HCT116 (cell line): ENCODE measurements around the gene PSME2. TPM values are rescaled to one million over a fixed set of nuclear protein-coding genes. Genes with fewer than 3 reads are reported as not detected.

ENCODE experiments used
- ATAC-seq: fragments of 200-7000 bp; cut with Tn5 transposase; 2 replicates; pipeline ENCODE4 v1.9.1; 2020; ENCODE audit warnings: mild to moderate bottlenecking, moderate library complexity
- BruUV-seq: library from RNA; stranded (reverse); fragments of 400-500 nt; replicated peaks from 2 replicates; lab custom pipeline; 2021; lab: Mats Ljungman, UMichigan
- CTCF ChIA-PET: fragments of 300-600 bp; sonication (Branson Sonifier 250); formaldehyde crosslinking; loops from one replicate; lab custom pipeline; 2021; ENCODE audit warnings: antibody characterized with exemption; lab: Charles Lee
- POLR2A ChIA-PET: fragments of 300-600, 350-600 bp; sonication (Branson Sonifier 250); formaldehyde crosslinking; loops from one replicate; lab custom pipeline; 2021; ENCODE audit warnings: antibody characterized with exemption; lab: Charles Lee
- RAD21 ChIA-PET, 2 experiments: fragments of 300-600 bp; sonication (Branson Sonifier 250); formaldehyde crosslinking; loops; one replicate each; lab custom pipeline; 2023; ENCODE audit warnings: low total read pairs in 2 of 2; ENCODE audit not compliant: uncharacterized antibody in 2 of 2, unreplicated experiment in 2 of 2, low non-redundant PET in 1 of 2; lab: Charles Lee
- DNase-seq: peaks from one replicate; pipeline ENCODE4 v3.0.0-alpha.2; 2010; ENCODE audit warnings: low read depth, low spot score
- H2AFZ ChIP-seq: fragments of 200-600 bp; shearing (Covaris generic), sonication (generic); 2 replicates; pipeline ENCODE4 v1.6.1; 2017; ENCODE audit warnings: low read depth, mixed run types, mixed read lengths, antibody characterized with exemption, low read length; ENCODE audit not compliant: poor library complexity, severe bottlenecking
- H3K27ac ChIP-seq: 2 replicates; pipeline ENCODE4 v1.5.1; 2012; ENCODE audit warnings: low read depth, low read length
- H3K27me3 ChIP-seq: fragments of 200-600 bp; sonication (generic); 2 replicates; pipeline ENCODE4 v1.6.1; 2016; ENCODE audit warnings: mixed run types, low read length, mixed read lengths; ENCODE audit not compliant: insufficient read depth
- H3K36me3 ChIP-seq, 2 experiments: fragments of 200-500 bp in 1 of 2; fragments of 200-600 bp in 1 of 2; sonication (Bioruptor generic) in 1 of 2; sonication (generic) in 1 of 2; 2 replicates each; pipeline versions ENCODE4 v1.5.1 to v1.6.1; 2014 to 2016; ENCODE audit warnings: low read length in 2 of 2, inconsistent platforms in 1 of 2, mixed read lengths in 1 of 2, mixed run types in 1 of 2; ENCODE audit not compliant: insufficient read depth in 2 of 2, control insufficient read depth in 1 of 2
- H3K4me1 ChIP-seq, 2 experiments: fragments of 200-600 bp in 1 of 2; sonication (generic) in 1 of 2; 2 replicates each; pipeline versions ENCODE4 v1.5.1 to v1.6.1; 2012 to 2017; ENCODE audit warnings: low read length in 2 of 2, inconsistent platforms in 1 of 2, mild to moderate bottlenecking in 1 of 2, mixed read lengths in 1 of 2, mixed run types in 1 of 2, moderate library complexity in 1 of 2; ENCODE audit not compliant: insufficient read depth in 2 of 2, control insufficient read depth in 1 of 2
- H3K4me2 ChIP-seq: fragments of 200-600 bp; sonication (generic); 2 replicates; pipeline ENCODE4 v1.6.1; 2017; ENCODE audit warnings: mixed run types, low read length, mixed read lengths
- H3K4me3 ChIP-seq, 2 experiments: fragments of 200-600 bp in 1 of 2; sonication (generic) in 1 of 2; replicated peaks in 1 of 2; 2 replicates each; pipeline ENCODE4 v1.5.1; 2011 to 2016; ENCODE audit warnings: low read length in 2 of 2, control low read depth in 1 of 2, low read depth in 1 of 2, mild to moderate bottlenecking in 1 of 2, mixed read lengths in 1 of 2, mixed run types in 1 of 2
- H3K79me2 ChIP-seq: fragments of 200-600 bp; sonication (generic); 2 replicates; pipeline ENCODE4 v1.6.1; 2017; ENCODE audit warnings: mild to moderate bottlenecking, mixed run types, low read length, moderate library complexity, mixed read lengths; ENCODE audit not compliant: insufficient read depth
- H3K9ac ChIP-seq: fragments of 200-600 bp; sonication (generic); 2 replicates; pipeline ENCODE4 v1.6.1; 2016; ENCODE audit warnings: low read length, mixed read lengths
- H3K9me2 ChIP-seq: fragments of 200-600 bp; sonication (generic), shearing (Covaris generic); 2 replicates; pipeline ENCODE4 v1.6.1; 2017; ENCODE audit warnings: mixed run types, mild to moderate bottlenecking, moderate library complexity; ENCODE audit not compliant: insufficient read depth
- H3K9me3 ChIP-seq, 2 experiments: fragments of 200-500 bp in 1 of 2; fragments of 200-600 bp in 1 of 2; sonication (Bioruptor generic) in 1 of 2; sonication (generic) in 1 of 2; 2 replicates each; pipeline ENCODE4 v1.6.1; 2014 to 2017; ENCODE audit warnings: low read length in 2 of 2, mixed read lengths in 2 of 2, inconsistent platforms in 1 of 2, low read depth in 1 of 2, mild to moderate bottlenecking in 1 of 2, mixed run types in 1 of 2, moderate library complexity in 1 of 2; ENCODE audit not compliant: control insufficient read depth in 1 of 2, insufficient read depth in 1 of 2
- H4K20me1 ChIP-seq: fragments of 200-600 bp; sonication (generic), shearing (Covaris generic); 2 replicates; pipeline ENCODE4 v1.6.1; 2017; ENCODE audit warnings: mixed run types, mild to moderate bottlenecking, moderate library complexity; ENCODE audit not compliant: insufficient read depth
- ATF3 ChIP-seq: IDR thresholded peaks from 2 replicates; pipeline ENCODE4 v1.6.1; 2012
- CBX3 ChIP-seq: IDR thresholded peaks from 2 replicates; pipeline ENCODE4 v1.6.1; 2012; ENCODE audit warnings: low read depth
- CTCF ChIP-seq, 3 experiments: fragments of 200-600 bp in 1 of 3; sonication (generic) in 1 of 3; IDR thresholded peaks in 2 of 3; conservative IDR thresholded peaks in 1 of 3; 2 replicates each; pipeline ENCODE4 v1.5.1; 2012 to 2017; ENCODE audit warnings: low read depth in 2 of 3, low read length in 2 of 3, antibody characterized with exemption in 1 of 3, borderline replicate concordance in 1 of 3, control low read depth in 1 of 3, mild to moderate bottlenecking in 1 of 3, mixed read lengths in 1 of 3, mixed run types in 1 of 3, moderate library complexity in 1 of 3; ENCODE audit not compliant: insufficient read depth in 1 of 3
- ELF1 ChIP-seq: IDR thresholded peaks from 2 replicates; pipeline ENCODE4 v1.6.1; 2012; ENCODE audit warnings: low read depth, borderline replicate concordance
- FOSL1 ChIP-seq: IDR thresholded peaks from 2 replicates; pipeline ENCODE4 v1.6.1; 2012; ENCODE audit warnings: low read depth
- MAX ChIP-seq: IDR thresholded peaks from 2 replicates; pipeline ENCODE4 v1.6.1; 2012
- POLR2A ChIP-seq: IDR thresholded peaks from 2 replicates; pipeline ENCODE4 v1.7.0; 2011; ENCODE audit warnings: borderline replicate concordance; ENCODE audit not compliant: insufficient read depth, insufficient read length; ENCODE audit errors: extremely low read depth
- POLR2AphosphoS5 ChIP-seq: IDR thresholded peaks from 2 replicates; pipeline ENCODE4 v1.6.1; 2011; ENCODE audit warnings: mild to moderate bottlenecking, low read depth, low read length, moderate library complexity
- SP1 ChIP-seq: IDR thresholded peaks from 2 replicates; pipeline ENCODE4 v1.6.1; 2012; ENCODE audit warnings: low read depth
- SRF ChIP-seq: IDR thresholded peaks from 2 replicates; pipeline ENCODE4 v1.6.1; 2012; ENCODE audit warnings: low read depth
- YY1 ChIP-seq: IDR thresholded peaks from 2 replicates; pipeline ENCODE4 v1.6.1; 2011; ENCODE audit warnings: low read length, low read depth, moderate library complexity, mild to moderate bottlenecking; ENCODE audit not compliant: insufficient replicate concordance; ENCODE audit errors: extremely low read depth
- ZFX ChIP-seq: fragments of 450-650 bp; IDR thresholded peaks from 2 replicates; pipeline ENCODE4 v1.6.1; 2017
- ZNF274 ChIP-seq: fragments of 200-500 bp; sonication (Bioruptor generic); IDR thresholded peaks from 2 replicates; pipeline ENCODE4 v1.6.1; 2014; ENCODE audit warnings: mild to moderate bottlenecking, low read depth, low read length, inconsistent platforms
- intact Hi-C: fragments of 100-400 bp; cut with micrococcal nuclease; formaldehyde crosslinking; loops from 2 replicates; pipeline ENCODE4 v1.10.0; 2022
- total RNA-seq: library from RNA; stranded (reverse); gene quantifications from one replicate; pipeline ENCODE4 v1.2.1, GENCODE V29; 2021; ENCODE audit not compliant: unreplicated experiment

PSME2 gene
- total RNA-seq, 1 experiment from 2014 or later: 160 TPM

GRCh38 chr14:24141097-24141880 is 5.1 kb downstream of the PSME2 start, which contains the start of gene EMC9:
Gene EMC9 (minus strand): TSS chr14:24141591. CDS start chr14:24141304, 287 bp downstream.
- ChIA-PET CTCF (interaction anchor here (1.0 to 1.6 kb wide), 4 partner anchors 19 to 83 kb away, joined by 4 to 11 read pairs (median 8); partner anchors contain the start of genes DCAF11, IRF9 and NRL), RAD21 (interaction anchor here in 1 of 2 experiments (1.2 kb wide), 1 partner anchor 27 kb away, joined by 10 read pairs; the partner anchor contains the start of genes DCAF11 and NRL), POLR2A (interaction anchor here (0.7 to 2.9 kb wide), 9 partner anchors 10 to 54 kb away, joined by 3 to 36 read pairs (median 4); partner anchors contain the start of genes DCAF11, IPO4, IRF9 and NRL)
- H2AFZ ChIP-seq: no peak within 1 kb of the TSS
- DNase-seq (peak; percentile 99), ATAC-seq (peak; percentile 88)
- H4K20me1 ChIP-seq: no peaks in the 10 kb centered on the region
- peak within 1 kb of the TSS; percentile 80 for H3K9ac ChIP-seq
- H3K27ac ChIP-seq: peak within 1 kb of the TSS; percentile 91
- peak within 1 kb of the TSS; percentile 91 for H3K4me2 ChIP-seq
- H3K9me3 ChIP-seq: no peaks in the 10 kb centered on the region
- H3K4me1 ChIP-seq: peaks cover 26 to 50% of the 10 kb centered on the region in 2 experiments
- TF ChIP-seq FOSL1 (no peak), ZFX (peak; percentile 93), ATF3 (no peak), ELF1 (no peak), YY1 (peak; percentile 13), POLR2AphosphoS5 (peak; percentile 92), POLR2A (peak; percentile 96), ZNF274 (no peak), CBX3 (no peak), MAX (no peak), CTCF (IDR thresholded peaks at IDR 0.05 in 2 of 3, conservative IDR thresholded peaks at IDR 0.05 in 1 of 3; ENCODE audit: borderline replicate concordance in 1 of 3, insufficient read depth in 1 of 3, low read depth in 2 of 3, low read length in 2 of 3) (peak in 1 of 3 experiments; percentile 62; a peak in 3 of 6 replicates), SRF (no peak), SP1 (no peak)
- peaks cover 62% of the 10 kb centered on the region for H3K79me2 ChIP-seq
- no peaks in the 10 kb centered on the region for H3K9me2 ChIP-seq
- peaks cover 23 to 28% of the 10 kb centered on the region in 2 experiments for H3K36me3 ChIP-seq
- peak within 1 kb of the TSS; percentile 66 to 87 for H3K4me3 ChIP-seq
- TSS peak; percentile 48 for BruUV-seq
- H3K27me3 ChIP-seq: no peaks in the 10 kb centered on the region
- intact Hi-C loops: no loop called here
